ENCODE measurements around the gene LHFPL2.

LHFPL2 gene

DNA sequence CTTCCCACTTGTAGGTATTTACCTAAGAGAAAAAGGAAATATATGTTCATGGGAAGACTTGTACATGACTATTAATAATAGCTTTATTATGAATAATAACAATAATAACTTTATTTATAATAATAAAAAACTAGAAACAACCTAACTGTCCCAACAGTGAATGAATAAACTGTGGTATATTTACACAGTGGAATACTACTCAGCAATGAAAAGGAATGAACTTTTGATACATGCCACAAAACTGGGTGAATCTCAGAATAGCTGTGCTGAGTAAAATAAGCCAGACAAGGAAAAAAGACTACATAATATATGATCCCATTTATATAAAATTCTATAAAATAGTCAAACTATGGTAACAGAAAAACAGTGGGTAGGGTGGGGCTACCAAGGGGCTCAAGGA is 199.5 kb downstream of the LHFPL2 start:
- H3K4ac ChIP-seq (ENCODE audit: low read depth, low read length): no peak overlapping the region
- H4K8ac ChIP-seq (ENCODE audit: low read depth, low read length): no peak overlapping the region
- no peaks in the 10 kb centered on the region for H3K27me3 ChIP-seq (ENCODE audit: insufficient read depth, low read length, poor library complexity)
- no peak overlapping the region for H3K9ac ChIP-seq (ENCODE audit: low read length)
- no peak overlapping the region for H3K27ac ChIP-seq (ENCODE audit: low read depth, low read length)
- H3K79me2 ChIP-seq (ENCODE audit: control insufficient read depth, insufficient read depth, low read length): no peaks in the 10 kb centered on the region
- H4K5ac ChIP-seq (ENCODE audit: low read length): no peak overlapping the region
- H3K4me3 ChIP-seq (ENCODE audit: low read length): no peak overlapping the region
- no peaks in the 10 kb centered on the region for H3K36me3 ChIP-seq (ENCODE audit: control insufficient read depth, insufficient read depth, low read length)
- H3K4me1 ChIP-seq (ENCODE audit: control insufficient read depth, low read depth, low read length): no peaks in the 10 kb centered on the region
- H2BK120ac ChIP-seq (ENCODE audit: low read depth, low read length): no peak overlapping the region
- no peak overlapping the region for H2BK5ac ChIP-seq (ENCODE audit: low read length)
- no peak for DNase-seq
- no peak overlapping the region for H3K56ac ChIP-seq (ENCODE audit: low read length)
- no peak overlapping the region for H3K4me2 ChIP-seq (ENCODE audit: low read length)
- no peak overlapping the region for H3K18ac ChIP-seq (ENCODE audit: low read length)
- H2BK15ac ChIP-seq (replicated peaks; ENCODE audit: low read depth): no peak overlapping the region
- no peak overlapping the region for H3K23ac ChIP-seq (ENCODE audit: low read length)
- no peak overlapping the region for H2AK5ac ChIP-seq (ENCODE audit: low read length)
- H3K79me1 ChIP-seq (ENCODE audit: low read length): no peaks in the 10 kb centered on the region

DNA sequence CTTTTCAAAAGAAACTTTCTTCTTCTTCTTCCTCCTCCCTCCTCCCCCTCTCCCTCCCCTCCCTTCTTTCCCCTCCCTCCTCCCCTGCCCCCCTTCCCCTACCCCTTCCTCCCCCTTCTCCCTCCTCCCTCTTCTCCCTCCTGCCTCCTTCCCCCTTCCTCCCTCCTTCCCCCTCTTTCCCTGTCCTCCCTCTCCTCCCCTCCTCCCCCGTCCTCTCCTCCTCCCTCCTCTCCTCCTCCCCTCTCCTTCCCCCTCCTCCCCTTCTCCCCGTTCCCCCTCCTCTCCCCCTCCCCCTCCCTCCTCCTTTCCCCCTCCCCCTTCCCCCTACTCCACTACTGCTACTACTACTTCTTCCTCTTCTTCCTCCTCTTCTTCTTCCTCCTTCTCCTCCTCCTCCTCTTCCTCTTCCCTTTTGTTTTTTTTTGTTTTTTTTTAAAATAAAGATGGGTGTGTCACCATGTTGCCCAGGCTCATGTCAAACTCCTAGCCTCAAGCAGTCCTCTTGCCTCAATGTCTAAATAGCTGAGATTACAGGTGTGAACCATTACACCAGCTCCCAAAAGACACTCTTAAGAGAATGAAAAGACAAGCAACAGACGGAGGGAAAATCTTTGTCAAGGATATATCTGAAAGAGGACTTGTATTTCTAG is 200.7 kb downstream of the LHFPL2 start:
- no peak overlapping the region for H2BK5ac ChIP-seq (ENCODE audit: low read length)
- no peak overlapping the region for H2BK120ac ChIP-seq (ENCODE audit: low read depth, low read length)
- H3K4me3 ChIP-seq (ENCODE audit: low read length): no peak overlapping the region
- no peaks in the 10 kb centered on the region for H3K4me1 ChIP-seq (ENCODE audit: control insufficient read depth, low read depth, low read length)
- no peak overlapping the region for H4K8ac ChIP-seq (ENCODE audit: low read depth, low read length)
- H3K56ac ChIP-seq (ENCODE audit: low read length): no peak overlapping the region
- no peaks in the 10 kb centered on the region for H3K79me1 ChIP-seq (ENCODE audit: low read length)
- no CpG with 5 or more reads among the region's 3 CpGs for WGBS (ENCODE audit: extremely low coverage, insufficient coverage, low lambda C conversion rate)
- no peak overlapping the region for H3K4me2 ChIP-seq (ENCODE audit: low read length)
- no peak overlapping the region for H2BK15ac ChIP-seq (replicated peaks; ENCODE audit: low read depth)
- no peak overlapping the region for H3K4ac ChIP-seq (ENCODE audit: low read depth, low read length)
- no peak overlapping the region for H3K9ac ChIP-seq (ENCODE audit: low read length)
- DNase-seq: peak; percentile 9
- no peak overlapping the region for H2AK5ac ChIP-seq (ENCODE audit: low read length)
- H3K27ac ChIP-seq (ENCODE audit: low read depth, low read length): no peak overlapping the region
- no peaks in the 10 kb centered on the region for H3K36me3 ChIP-seq (ENCODE audit: control insufficient read depth, insufficient read depth, low read length)
- no peak overlapping the region for H3K18ac ChIP-seq (ENCODE audit: low read length)
- H3K27me3 ChIP-seq (ENCODE audit: insufficient read depth, low read length, poor library complexity): no peaks in the 10 kb centered on the region
- H3K79me2 ChIP-seq (ENCODE audit: control insufficient read depth, insufficient read depth, low read length): no peaks in the 10 kb centered on the region
- H3K23ac ChIP-seq (ENCODE audit: low read length): no peak overlapping the region
- H4K5ac ChIP-seq (ENCODE audit: low read length): no peak overlapping the region
